Mucosa of rectum (tissue), 2 donors: ENCODE data around the gene UCHL1.

Experiments
- H3K27ac ChIP-seq, 2 donors: one replicate each; pipeline ENCODE4 v1.7.0; 2013; ENCODE audit warnings: inconsistent platforms in 2 of 2, low read depth in 2 of 2, low read length in 2 of 2
- H3K27me3 ChIP-seq, 2 donors: one replicate each; pipeline ENCODE4 v1.7.0; 2013; ENCODE audit warnings: low read length in 2 of 2; ENCODE audit not compliant: control insufficient read depth in 2 of 2, insufficient read depth in 2 of 2
- H3K36me3 ChIP-seq, 2 donors: one replicate each; pipeline ENCODE4 v1.7.0; 2013; ENCODE audit warnings: low read length in 2 of 2; ENCODE audit not compliant: control insufficient read depth in 2 of 2, insufficient read depth in 2 of 2
- H3K4me1 ChIP-seq, 2 donors: one replicate each; pipeline ENCODE4 v1.7.0; 2013; ENCODE audit warnings: low read length in 2 of 2, mild to moderate bottlenecking in 1 of 2; ENCODE audit not compliant: control insufficient read depth in 2 of 2, insufficient read depth in 2 of 2
- H3K4me3 ChIP-seq, 2 donors: one replicate each; pipeline ENCODE4 v1.7.0; 2013; ENCODE audit warnings: low read length in 2 of 2
- H3K9ac ChIP-seq, 2 donors: one replicate each; pipeline ENCODE4 v1.7.0; 2013; ENCODE audit warnings: low read length in 2 of 2, low read depth in 1 of 2, mild to moderate bottlenecking in 1 of 2
- H3K9me3 ChIP-seq, 2 donors: one replicate each; pipeline ENCODE4 v1.7.0; 2013; ENCODE audit warnings: low read length in 2 of 2; ENCODE audit not compliant: control insufficient read depth in 2 of 2
- donor health status: healthy.
- donor health status: Normal muscosa, but diverticular disease.

Gene UCHL1

DNA sequence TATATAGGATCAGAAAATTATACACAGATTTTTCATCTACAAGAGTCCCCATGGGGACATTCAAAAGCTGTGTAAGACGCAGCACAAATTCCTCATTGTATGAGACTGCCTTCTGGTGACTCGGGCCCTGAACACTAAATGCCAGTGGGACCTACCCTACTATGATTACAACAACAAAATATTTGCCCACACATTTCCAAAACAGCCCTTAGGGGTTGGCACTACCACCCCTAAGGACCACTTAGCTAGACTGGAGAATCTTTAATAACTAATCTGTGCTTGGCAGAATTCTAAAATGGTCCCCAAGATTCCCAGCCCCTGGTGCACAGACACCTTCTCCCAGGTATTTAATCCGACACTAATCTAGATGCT, 29.1 kb downstream of the UCHL1 start:
- no peak overlapping the region for H3K27ac ChIP-seq
- H3K27me3 ChIP-seq: no peaks in the 10 kb centered on the region
- H3K4me1 ChIP-seq: no peaks in the 10 kb centered on the region
- no peaks in the 10 kb centered on the region for H3K36me3 ChIP-seq
- H3K9me3 ChIP-seq: no peaks in the 10 kb centered on the region
- no peak overlapping the region for H3K9ac ChIP-seq
- H3K4me3 ChIP-seq: no peak overlapping the region

DNA sequence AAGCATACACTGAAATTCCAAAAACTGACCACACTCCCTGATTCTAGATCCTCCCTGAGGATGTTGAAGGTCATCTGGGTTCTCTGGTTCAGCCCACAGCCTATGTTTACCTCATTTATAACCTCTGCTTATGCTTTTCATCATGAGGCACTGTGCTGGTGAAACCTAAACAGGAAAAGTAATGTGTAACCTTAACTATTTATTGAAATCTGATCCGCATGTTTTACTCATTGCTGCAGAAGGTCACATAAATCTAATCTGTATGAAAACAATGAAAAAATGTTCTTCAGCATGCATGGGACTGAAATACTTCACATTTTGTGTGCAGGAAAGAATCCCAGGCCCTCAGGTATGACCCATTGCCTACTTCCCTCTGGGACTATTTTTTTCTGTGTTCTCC, 30.3 kb downstream of the UCHL1 start:
- no peaks in the 10 kb centered on the region for H3K36me3 ChIP-seq
- no peaks in the 10 kb centered on the region for H3K4me1 ChIP-seq
- no peak overlapping the region for H3K9ac ChIP-seq
- H3K4me3 ChIP-seq: no peak overlapping the region
- no peaks in the 10 kb centered on the region for H3K9me3 ChIP-seq
- no peak overlapping the region for H3K27ac ChIP-seq
- H3K27me3 ChIP-seq: no peaks in the 10 kb centered on the region

DNA sequence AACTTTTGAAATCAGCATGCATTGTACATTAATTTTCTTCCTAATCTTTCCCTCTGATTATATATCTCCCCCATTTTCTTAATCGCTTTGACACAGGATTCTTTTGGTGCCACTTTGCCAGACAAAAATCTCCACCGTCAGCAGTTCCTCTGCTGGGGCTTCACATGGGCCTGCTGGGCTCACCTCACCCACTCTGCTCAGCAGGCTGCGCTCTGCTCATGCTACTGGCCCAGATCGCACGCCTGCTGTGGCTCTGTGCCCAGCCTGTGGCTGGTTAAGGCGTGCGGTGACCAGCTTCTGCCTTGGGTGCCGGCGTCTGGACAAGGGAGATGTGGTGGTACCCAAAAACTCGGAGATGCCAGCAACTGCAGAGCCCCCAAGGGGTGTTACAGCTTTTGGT, 31.1 kb downstream of the UCHL1 start:
- Histone ChIP-seq H3K4me1 (no peaks in the 10 kb centered on the region), H3K27ac (no peak overlapping the region), H3K9me3 (no peaks in the 10 kb centered on the region), H3K9ac (no peak overlapping the region), H3K36me3 (no peaks in the 10 kb centered on the region), H3K27me3 (no peaks in the 10 kb centered on the region), H3K4me3 (no peak overlapping the region)

DNA sequence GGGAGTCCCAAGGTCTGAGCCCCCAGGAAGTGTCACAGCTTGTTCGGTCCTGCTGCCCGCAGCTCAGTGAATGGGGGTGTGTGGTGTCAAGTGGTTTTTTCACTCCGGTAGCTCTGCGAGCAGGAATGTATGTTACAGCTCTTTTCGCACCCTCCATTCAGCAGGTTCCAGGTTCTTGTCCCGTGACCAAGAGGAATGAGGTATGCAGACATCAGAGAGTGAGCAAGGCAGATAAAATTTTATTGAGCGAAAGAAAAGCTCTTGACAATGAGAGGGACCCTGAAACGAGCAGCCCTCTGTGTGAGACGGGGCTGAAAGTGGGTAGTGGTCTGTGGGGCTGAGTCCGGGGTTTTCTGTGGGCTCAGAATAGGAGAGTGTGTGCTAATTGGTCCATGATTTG, 31.5 kb downstream of the UCHL1 start:
- no peaks in the 10 kb centered on the region for H3K4me1 ChIP-seq
- no peaks in the 10 kb centered on the region for H3K9me3 ChIP-seq
- no peaks in the 10 kb centered on the region for H3K36me3 ChIP-seq
- no peak overlapping the region for H3K4me3 ChIP-seq
- H3K27me3 ChIP-seq: no peaks in the 10 kb centered on the region
- no peak overlapping the region for H3K9ac ChIP-seq
- H3K27ac ChIP-seq: no peak overlapping the region

DNA sequence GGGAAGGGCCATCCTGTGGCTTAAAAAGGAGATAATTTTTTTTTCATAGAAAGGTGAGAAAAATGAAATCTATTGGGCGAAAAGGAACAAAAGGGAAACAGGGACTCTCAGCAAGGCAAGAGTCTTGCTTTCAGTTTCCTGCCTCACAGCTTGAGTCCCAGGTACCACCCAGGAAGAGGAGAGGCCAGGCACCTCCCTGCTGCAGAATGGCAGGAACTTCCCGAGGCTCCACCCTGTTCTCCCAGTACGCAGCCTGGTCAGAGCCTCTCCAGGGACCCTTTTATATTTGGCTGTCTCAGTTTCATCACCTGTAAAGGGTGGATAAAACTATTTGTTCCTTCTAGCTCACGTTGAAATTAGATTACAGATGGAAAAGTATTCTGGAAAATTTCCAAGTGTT, 33.8 kb downstream of the UCHL1 start:
- H3K4me3 ChIP-seq: no peak overlapping the region
- no peak overlapping the region for H3K27ac ChIP-seq
- peaks cover 0 to 5% of the 10 kb centered on the region in 2 donors for H3K9me3 ChIP-seq
- H3K4me1 ChIP-seq: no peaks in the 10 kb centered on the region
- no peaks in the 10 kb centered on the region for H3K36me3 ChIP-seq
- H3K27me3 ChIP-seq: no peaks in the 10 kb centered on the region
- no peak overlapping the region for H3K9ac ChIP-seq

DNA sequence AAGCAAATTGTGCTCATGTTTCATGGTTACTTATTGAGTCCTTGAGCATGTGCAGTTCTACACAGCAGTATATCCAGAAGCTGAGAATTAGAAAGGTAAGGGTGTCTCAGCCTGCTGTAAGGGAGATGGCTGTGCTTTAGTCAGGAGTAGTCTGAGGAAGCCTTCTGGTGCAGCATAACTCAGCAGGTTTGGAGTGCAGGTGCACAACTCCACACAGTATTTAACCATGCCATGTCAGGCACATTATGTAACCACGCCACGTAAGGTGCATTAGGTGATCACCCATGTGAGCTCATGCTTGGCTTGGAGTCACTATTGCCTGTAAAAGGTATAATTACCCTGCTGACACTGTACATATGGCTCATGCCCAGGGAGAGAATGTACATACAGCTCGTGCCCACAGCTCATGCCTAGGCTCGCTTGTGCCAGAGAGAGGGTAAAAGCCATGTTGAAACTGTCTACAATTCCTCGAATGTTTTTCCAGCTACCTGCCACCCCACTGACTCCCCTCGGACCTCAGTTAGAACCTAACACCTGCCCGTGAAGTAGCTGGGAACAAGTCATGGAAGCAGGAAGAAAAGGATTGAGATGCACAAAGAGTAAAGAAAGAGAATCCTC, 37.8 kb downstream of the UCHL1 start:
- Histone ChIP-seq H3K27ac (no peak overlapping the region), H3K4me3 (no peak overlapping the region), H3K36me3 (no peaks in the 10 kb centered on the region), H3K4me1 (no peaks in the 10 kb centered on the region), H3K9ac (no peak overlapping the region), H3K27me3 (no peaks in the 10 kb centered on the region), H3K9me3 (peaks cover 0 to 5% of the 10 kb centered on the region in 2 donors)

DNA sequence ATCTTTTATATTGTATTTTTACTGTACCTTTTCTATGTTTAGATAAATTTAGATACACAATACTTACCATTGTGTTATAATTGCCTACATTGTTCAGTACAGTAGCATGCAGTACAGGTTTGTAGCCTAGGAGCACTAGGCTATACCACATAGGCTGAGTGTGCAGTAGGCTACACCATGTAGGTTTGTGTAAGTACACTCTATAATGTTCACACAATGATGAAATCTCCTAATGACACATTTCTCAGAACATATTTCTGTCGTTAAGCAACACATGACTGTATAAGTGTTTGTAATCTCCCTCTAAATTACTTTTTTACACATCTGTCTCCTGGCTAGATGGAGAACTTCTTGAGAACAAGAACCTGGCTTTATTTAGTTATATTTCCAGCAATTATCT, 40.3 kb downstream of the UCHL1 start:
- Histone ChIP-seq H3K36me3 (no peaks in the 10 kb centered on the region), H3K27ac (no peak overlapping the region), H3K4me3 (no peak overlapping the region), H3K9ac (no peak overlapping the region), H3K27me3 (no peaks in the 10 kb centered on the region), H3K4me1 (no peaks in the 10 kb centered on the region), H3K9me3 (peaks cover 0 to 5% of the 10 kb centered on the region in 2 donors)

DNA sequence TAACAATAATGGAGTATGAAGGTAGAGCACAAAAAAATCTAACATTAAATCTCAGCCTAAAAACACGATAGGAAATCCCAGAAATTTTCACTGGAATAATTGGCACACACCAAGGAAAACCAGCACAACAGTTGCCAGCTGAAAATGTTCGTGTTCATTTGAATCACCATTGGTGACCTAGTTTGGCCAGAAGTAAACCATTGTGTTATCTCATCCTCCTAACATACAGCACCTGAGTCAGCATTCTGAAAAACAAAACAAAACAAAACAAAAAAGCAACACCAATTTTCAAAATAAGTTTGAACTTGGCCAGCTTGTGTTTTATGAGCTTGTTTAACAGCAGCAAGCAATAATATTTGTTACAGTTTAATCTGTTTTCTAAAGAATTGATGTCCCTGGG, 41.1 kb downstream of the UCHL1 start:
- Histone ChIP-seq H3K9ac (no peak overlapping the region), H3K4me3 (no peak overlapping the region), H3K4me1 (no peaks in the 10 kb centered on the region), H3K9me3 (peaks cover 0 to 5% of the 10 kb centered on the region in 2 donors), H3K27ac (no peak overlapping the region), H3K27me3 (no peaks in the 10 kb centered on the region), H3K36me3 (no peaks in the 10 kb centered on the region)

DNA sequence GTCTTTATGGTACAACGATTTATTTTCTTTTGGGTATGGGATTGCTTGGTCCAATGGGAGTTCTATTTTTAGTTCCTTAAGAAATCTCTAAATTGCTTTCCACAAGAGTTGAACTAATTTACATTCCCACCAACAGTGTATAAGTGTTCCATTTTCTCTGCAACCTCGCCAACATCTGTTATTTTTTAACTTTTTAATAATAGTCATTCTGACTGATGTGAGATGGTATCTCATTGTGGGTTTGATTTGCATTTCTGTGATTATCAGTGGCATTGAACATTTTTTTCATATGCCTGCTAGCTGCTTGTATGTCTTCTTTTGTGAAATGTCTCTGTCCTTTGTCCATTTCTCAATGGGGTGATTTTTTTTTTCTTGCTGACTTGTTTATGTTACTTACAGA, 42.8 kb downstream of the UCHL1 start:
- no peaks in the 10 kb centered on the region for H3K27me3 ChIP-seq
- H3K9ac ChIP-seq: no peak overlapping the region
- no peak overlapping the region for H3K4me3 ChIP-seq
- H3K9me3 ChIP-seq: peaks cover 0 to 4% of the 10 kb centered on the region in 2 donors
- H3K4me1 ChIP-seq: no peaks in the 10 kb centered on the region
- H3K36me3 ChIP-seq: no peaks in the 10 kb centered on the region
- no peak overlapping the region for H3K27ac ChIP-seq

DNA sequence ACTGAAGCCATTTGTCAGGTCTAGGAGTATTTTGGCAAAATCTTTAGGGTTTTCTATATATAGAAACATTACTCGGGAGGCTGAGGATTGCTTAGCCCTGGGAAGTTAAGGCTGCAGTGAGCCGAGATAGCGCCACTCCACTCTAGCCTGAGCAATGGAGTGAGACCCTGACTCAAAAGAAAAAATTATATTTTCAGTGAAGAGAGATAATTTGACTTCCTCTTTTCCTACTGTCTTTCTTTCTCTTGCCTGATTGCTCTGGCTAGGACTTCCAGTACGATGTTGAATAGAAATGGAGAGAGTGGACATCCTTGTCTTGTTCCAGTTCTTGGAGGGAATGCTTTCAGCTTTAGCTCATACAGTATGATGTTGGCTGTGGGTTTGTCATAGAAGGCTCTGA, 44.4 kb downstream of the UCHL1 start:
- Histone ChIP-seq H3K36me3 (no peaks in the 10 kb centered on the region), H3K4me3 (no peak overlapping the region), H3K27me3 (no peaks in the 10 kb centered on the region), H3K9ac (no peak overlapping the region), H3K9me3 (no peaks in the 10 kb centered on the region), H3K4me1 (no peaks in the 10 kb centered on the region), H3K27ac (no peak overlapping the region)
